ENCODE data around the gene LZTS3. TPM values are rescaled to one million over a fixed set of nuclear protein-coding genes. Genes with fewer than 3 reads are reported as not detected.

The LZTS3 gene
- total and polyA plus RNA-seq, 2 of the 13 experiments (the other 11 are each of a cell fraction or from before 2014, with no cell fraction given), result 10.1 to 31.3 TPM

- TF ChIP-seq CBFB (CRISPR knock-in tag; IDR thresholded peaks at IDR 0.05) (peak; percentile 87), ZNF225 (CRISPR knock-in tag; IDR thresholded peaks at IDR 0.05) (peak; percentile 92; the same call in 1 of the 2 replicates), ARNT2 (CRISPR knock-in tag; IDR thresholded peaks at IDR 0.05; ENCODE audit: low read depth) (peak; percentile 84; the same call in 1 of the 2 replicates), EZH2 (conservative IDR thresholded peaks at IDR 0.05; ENCODE audit: low read depth, low read length) (no peak), AHR (CRISPR knock-in tag; IDR thresholded peaks at IDR 0.05) (peak; percentile 95; the same call in 1 of the 2 replicates), ZNF101 (CRISPR knock-in tag; IDR thresholded peaks at IDR 0.05; ENCODE audit: borderline replicate concordance, low read depth) (no peak), ZNF235 (CRISPR knock-in tag; IDR thresholded peaks at IDR 0.05; ENCODE audit: borderline replicate concordance) (no peak), HDAC1 (CRISPR knock-in tag; IDR thresholded peaks at IDR 0.05) (peak; percentile 79), DRAP1 (CRISPR knock-in tag; IDR thresholded peaks at IDR 0.05) (no peak; the same call in 1 of the 2 replicates), ZNF562 (CRISPR knock-in tag; IDR thresholded peaks at IDR 0.05; ENCODE audit: borderline replicate concordance) (no peak), FOSL1 (CRISPR knock-in tag; IDR thresholded peaks at IDR 0.05; ENCODE audit: borderline replicate concordance) (no peak), ZNF160 (CRISPR knock-in tag; IDR thresholded peaks at IDR 0.05) (peak; percentile 77; the same call in 1 of the 2 replicates), NCOA5 (CRISPR knock-in tag; IDR thresholded peaks at IDR 0.05) (no peak), ZFYVE20 (CRISPR knock-in tag; IDR thresholded peaks at IDR 0.05; ENCODE audit: borderline replicate concordance, low read depth) (no peak), TRIM22 (IDR thresholded peaks at IDR 0.05) (no peak), LBX2 (CRISPR knock-in tag; IDR thresholded peaks at IDR 0.05; ENCODE audit: borderline replicate concordance) (no peak), FOXM1 (CRISPR knock-in tag; IDR thresholded peaks at IDR 0.05) (no peak), MYNN (CRISPR knock-in tag; IDR thresholded peaks at IDR 0.05; ENCODE audit: low read depth) (no peak), MLX (CRISPR knock-in tag; IDR thresholded peaks at IDR 0.05) (peak; percentile 60; the same call in 1 of the 2 replicates), ZNF354B (CRISPR knock-in tag; IDR thresholded peaks at IDR 0.05) (no peak), GTF3A (CRISPR knock-in tag; conservative IDR thresholded peaks at IDR 0.05) (peak; percentile 62; the same call in 1 of the 2 replicates), ATF5 (CRISPR knock-in tag; IDR thresholded peaks at IDR 0.05; ENCODE audit: low read depth) (no peak), ZNF335 (CRISPR knock-in tag; IDR thresholded peaks at IDR 0.05) (no peak), ZUFSP (CRISPR knock-in tag; IDR thresholded peaks at IDR 0.05; ENCODE audit: borderline replicate concordance) (no peak), ZNF746 (CRISPR knock-in tag; IDR thresholded peaks at IDR 0.05) (no peak), PRPF4 (IDR thresholded peaks at IDR 0.05; ENCODE audit: low read depth, low read length, poor library complexity, severe bottlenecking) (no peak)
Measured at GRCh38 chr20:3218307-3218988, 45.1 kb upstream of the LZTS3 start (continued).
